UCSD-AML1 (cell line): ENCODE measurements around the gene PADI6.

Source experiments
- DNase-seq: peaks from one replicate; lab custom pipeline; 2025; ENCODE audit not compliant: unreplicated experiment; lab: John Stamatoyannopoulos, UW

PADI6 gene

GRCh38 chr1:17433261-17433660 lies 61.3 kb downstream of the PADI6 start:
- no peak for DNase-seq

GRCh38 chr1:17434016-17434415 lies 62.0 kb downstream of the PADI6 start:
- no peak for DNase-seq

GRCh38 chr1:17434601-17435000 lies 62.6 kb downstream of the PADI6 start:
- DNase-seq, result no peak

- DNase-seq, result no peak
These were observed 64.6 kb downstream of the PADI6 start for GRCh38 chr1:17436380-17437174.

- DNase-seq, result no peak
These were observed 65.2 kb downstream of the PADI6 start for GRCh38 chr1:17437260-17437579.

- DNase-seq, result peak; percentile 66
These were observed 65.8 kb downstream of the PADI6 start for GRCh38 chr1:17437580-17438317.

GRCh38 chr1:17438318-17439249 lies 66.6 kb downstream of the PADI6 start:
- peak; percentile 85 for DNase-seq

GRCh38 chr1:17439250-17440073 lies 67.5 kb downstream of the PADI6 start, which contains the start of gene RCC2:
Gene RCC2, minus strand, starts transcription at chr1:17439677. Its CDS starts 1,163 bp downstream, at chr1:17438514.
- peak; percentile 78 for DNase-seq

- DNase-seq, result no peak
These were observed 68.3 kb downstream of the PADI6 start for GRCh38 chr1:17440074-17440826.

- no peak for DNase-seq
These were observed 68.8 kb downstream of the PADI6 start for GRCh38 chr1:17440827-17441168.

GRCh38 chr1:17441265-17441992 lies 69.4 kb downstream of the PADI6 start:
- no peak for DNase-seq

GRCh38 chr1:17441993-17442357 lies 70.0 kb downstream of the PADI6 start:
- DNase-seq, result no peak

- DNase-seq, result no peak
These were observed 70.8 kb downstream of the PADI6 start for GRCh38 chr1:17442841-17443240.

GRCh38 chr1:17447501-17447992 lies 75.6 kb downstream of the PADI6 start:
- no peak for DNase-seq
